HL-60 (cell line): ENCODE data around the gene GIPC1.

Source experiments
- DNase-seq, 2 experiments: peaks; one replicate each; pipeline ENCODE4 v3.0.0-alpha.2; 2010 to 2020; ENCODE audit warnings: low read depth in 1 of 2, low spot score in 1 of 2
- H3K27ac ChIP-seq: fragments of 250-450 bp; sonication (Bioruptor Pico); replicated peaks from 2 replicates; pipeline ENCODE4 v1.5.1; 2020; ENCODE audit warnings: mild to moderate bottlenecking, moderate library complexity
- H3K27me3 ChIP-seq: fragments of 250-450 bp; sonication (Bioruptor Pico); 2 replicates; pipeline ENCODE4 v1.5.1; 2021; ENCODE audit warnings: mild to moderate bottlenecking, moderate library complexity; ENCODE audit not compliant: insufficient read depth, poor library complexity, severe bottlenecking
- H3K4me3 ChIP-seq: replicated peaks from 2 replicates; pipeline ENCODE4 v1.5.1; 2011; ENCODE audit warnings: mild to moderate bottlenecking, control low read depth, low read length; ENCODE audit not compliant: insufficient read depth
- GABPA ChIP-seq: IDR thresholded peaks from 2 replicates; pipeline ENCODE4 v1.6.1; 2012; ENCODE audit warnings: low read depth
- POLR2AphosphoS5 ChIP-seq: IDR thresholded peaks from 2 replicates; pipeline ENCODE4 v1.6.1; 2012; ENCODE audit warnings: low read depth
- SPI1 ChIP-seq: IDR thresholded peaks from 2 replicates; pipeline ENCODE4 v1.6.1; 2012; ENCODE audit warnings: low read depth, mild to moderate bottlenecking, borderline replicate concordance
- TF ChIP-seq, protein P1 (sequence below): IDR thresholded peaks from 2 replicates; pipeline ENCODE4 v1.6.1; 2012; ENCODE audit warnings: low read depth; ENCODE audit not compliant: insufficient replicate concordance
- TF ChIP-seq, protein P2 (sequence below): IDR thresholded peaks from one replicate; pipeline ENCODE4 v1.5.1; 2011; ENCODE audit warnings: low read length, control low read depth, inconsistent platforms; ENCODE audit not compliant: insufficient read depth

Gene GIPC1

DNA sequence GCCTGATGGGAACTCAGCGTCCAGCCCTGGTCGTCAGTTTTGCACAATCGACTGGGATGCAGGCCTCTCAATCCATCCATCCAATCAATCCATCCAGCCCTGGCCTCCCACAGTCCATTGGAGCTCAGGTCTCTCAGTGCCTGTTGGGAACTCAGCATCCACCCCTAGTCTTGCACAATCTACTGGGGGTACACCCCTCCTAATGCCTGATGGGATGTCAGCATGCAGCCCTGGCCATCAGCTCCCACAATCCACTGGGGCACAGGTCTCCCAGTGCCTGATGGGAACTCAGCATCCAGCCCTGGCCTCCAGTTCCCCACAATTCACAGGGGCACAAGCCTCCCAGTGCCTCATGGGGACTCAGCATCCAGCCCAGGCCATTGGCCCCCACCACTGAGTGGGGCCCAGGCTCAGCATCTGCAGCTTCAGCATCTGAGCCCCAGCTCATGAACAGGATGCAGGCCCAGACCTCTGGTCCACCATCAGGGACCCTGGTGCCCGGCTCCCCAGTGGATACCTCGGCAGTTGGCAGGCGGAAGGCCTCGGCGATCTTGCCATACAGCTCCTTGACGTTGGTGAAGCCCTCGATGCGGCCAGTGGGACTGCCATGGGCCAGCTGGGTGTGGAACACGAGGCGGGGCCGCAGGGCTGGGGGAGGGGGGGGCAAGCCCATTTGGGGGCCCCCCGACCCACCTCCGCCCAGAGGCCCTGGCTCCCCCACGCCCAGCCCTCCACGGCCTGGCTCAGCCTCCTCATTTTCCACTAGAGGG, 13.6 kb downstream of the GIPC1 start:
- DNase-seq = no peak
- TF ChIP-seq SPI1 (no peak), POLR2AphosphoS5 (no peak), GABPA (no peak)
- TF ChIP-seq, protein P1, sequence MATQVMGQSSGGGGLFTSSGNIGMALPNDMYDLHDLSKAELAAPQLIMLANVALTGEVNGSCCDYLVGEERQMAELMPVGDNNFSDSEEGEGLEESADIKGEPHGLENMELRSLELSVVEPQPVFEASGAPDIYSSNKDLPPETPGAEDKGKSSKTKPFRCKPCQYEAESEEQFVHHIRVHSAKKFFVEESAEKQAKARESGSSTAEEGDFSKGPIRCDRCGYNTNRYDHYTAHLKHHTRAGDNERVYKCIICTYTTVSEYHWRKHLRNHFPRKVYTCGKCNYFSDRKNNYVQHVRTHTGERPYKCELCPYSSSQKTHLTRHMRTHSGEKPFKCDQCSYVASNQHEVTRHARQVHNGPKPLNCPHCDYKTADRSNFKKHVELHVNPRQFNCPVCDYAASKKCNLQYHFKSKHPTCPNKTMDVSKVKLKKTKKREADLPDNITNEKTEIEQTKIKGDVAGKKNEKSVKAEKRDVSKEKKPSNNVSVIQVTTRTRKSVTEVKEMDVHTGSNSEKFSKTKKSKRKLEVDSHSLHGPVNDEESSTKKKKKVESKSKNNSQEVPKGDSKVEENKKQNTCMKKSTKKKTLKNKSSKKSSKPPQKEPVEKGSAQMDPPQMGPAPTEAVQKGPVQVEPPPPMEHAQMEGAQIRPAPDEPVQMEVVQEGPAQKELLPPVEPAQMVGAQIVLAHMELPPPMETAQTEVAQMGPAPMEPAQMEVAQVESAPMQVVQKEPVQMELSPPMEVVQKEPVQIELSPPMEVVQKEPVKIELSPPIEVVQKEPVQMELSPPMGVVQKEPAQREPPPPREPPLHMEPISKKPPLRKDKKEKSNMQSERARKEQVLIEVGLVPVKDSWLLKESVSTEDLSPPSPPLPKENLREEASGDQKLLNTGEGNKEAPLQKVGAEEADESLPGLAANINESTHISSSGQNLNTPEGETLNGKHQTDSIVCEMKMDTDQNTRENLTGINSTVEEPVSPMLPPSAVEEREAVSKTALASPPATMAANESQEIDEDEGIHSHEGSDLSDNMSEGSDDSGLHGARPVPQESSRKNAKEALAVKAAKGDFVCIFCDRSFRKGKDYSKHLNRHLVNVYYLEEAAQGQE = no peak
- TF ChIP-seq, protein P2, sequence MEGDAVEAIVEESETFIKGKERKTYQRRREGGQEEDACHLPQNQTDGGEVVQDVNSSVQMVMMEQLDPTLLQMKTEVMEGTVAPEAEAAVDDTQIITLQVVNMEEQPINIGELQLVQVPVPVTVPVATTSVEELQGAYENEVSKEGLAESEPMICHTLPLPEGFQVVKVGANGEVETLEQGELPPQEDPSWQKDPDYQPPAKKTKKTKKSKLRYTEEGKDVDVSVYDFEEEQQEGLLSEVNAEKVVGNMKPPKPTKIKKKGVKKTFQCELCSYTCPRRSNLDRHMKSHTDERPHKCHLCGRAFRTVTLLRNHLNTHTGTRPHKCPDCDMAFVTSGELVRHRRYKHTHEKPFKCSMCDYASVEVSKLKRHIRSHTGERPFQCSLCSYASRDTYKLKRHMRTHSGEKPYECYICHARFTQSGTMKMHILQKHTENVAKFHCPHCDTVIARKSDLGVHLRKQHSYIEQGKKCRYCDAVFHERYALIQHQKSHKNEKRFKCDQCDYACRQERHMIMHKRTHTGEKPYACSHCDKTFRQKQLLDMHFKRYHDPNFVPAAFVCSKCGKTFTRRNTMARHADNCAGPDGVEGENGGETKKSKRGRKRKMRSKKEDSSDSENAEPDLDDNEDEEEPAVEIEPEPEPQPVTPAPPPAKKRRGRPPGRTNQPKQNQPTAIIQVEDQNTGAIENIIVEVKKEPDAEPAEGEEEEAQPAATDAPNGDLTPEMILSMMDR = no peak
- Histone ChIP-seq H3K4me3 (no peak overlapping the region), H3K27ac (no peak overlapping the region), H3K27me3 (no peaks in the 10 kb centered on the region)

DNA sequence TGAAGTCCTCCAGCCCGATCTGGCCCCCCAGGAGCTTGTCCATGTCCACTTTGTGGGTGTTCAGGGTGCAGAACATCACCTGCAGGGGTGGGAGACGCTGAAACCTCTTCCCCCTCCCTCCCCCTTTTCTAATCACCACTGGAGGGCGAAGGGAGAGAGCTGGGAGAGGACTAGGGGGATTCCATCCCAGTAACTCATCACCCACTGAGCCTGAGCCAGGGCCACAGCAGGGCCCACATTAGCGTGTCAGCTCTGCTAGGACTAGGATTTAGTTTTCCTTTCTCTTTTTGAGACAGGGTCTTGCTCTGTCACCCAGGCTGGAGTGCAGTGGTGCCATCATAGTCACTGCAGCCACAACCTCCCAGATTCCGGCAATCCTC, 15.2 kb downstream of the GIPC1 start:
- TF ChIP-seq, protein P1 = no peak
- TF ChIP-seq, protein P2 = no peak
- TF ChIP-seq GABPA = no peak
- TF ChIP-seq SPI1 = no peak
- TF ChIP-seq POLR2AphosphoS5 = no peak
- Histone ChIP-seq H3K4me3 (no peak overlapping the region), H3K27me3 (no peaks in the 10 kb centered on the region), H3K27ac (no peak overlapping the region)
- DNase-seq = no peak

DNA sequence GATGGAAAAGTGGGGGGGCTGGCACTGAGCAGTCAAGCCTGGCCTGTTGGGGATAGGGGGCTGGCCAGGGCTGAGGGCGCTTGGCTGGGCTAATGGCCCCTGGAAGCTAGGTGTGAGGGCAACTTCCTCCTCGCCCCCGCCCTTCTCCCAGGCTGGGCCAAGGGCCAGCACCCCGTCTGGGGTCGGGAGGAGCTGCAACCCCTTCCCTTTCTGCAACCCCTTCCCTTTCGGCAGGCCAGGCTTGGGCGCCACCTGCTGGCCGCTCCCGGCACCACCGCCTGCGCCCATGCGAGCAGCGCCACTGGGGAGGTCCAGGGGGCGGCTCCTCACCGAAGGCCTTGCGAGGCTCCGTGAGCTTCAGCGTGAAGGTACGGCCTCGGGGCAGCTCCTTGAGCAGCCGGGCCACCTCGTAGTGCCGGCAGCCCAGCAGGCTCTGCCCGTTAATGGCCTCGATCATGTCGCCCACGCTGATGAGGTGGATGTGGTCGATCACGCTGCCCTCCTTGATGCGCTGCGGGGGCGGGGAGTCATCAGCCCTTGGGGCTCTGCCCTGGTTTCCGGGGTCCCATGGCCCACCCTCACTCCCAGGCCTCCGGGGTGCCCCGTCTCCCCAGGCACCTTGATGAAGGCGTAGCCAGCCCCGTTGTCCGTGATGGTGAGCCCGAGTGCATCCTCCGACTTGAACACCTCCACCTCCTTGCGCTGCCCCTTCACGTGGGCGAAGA, 15.8 kb downstream of the GIPC1 start:
- TF ChIP-seq, protein P2 = peak; percentile 67
- no peak for TF ChIP-seq POLR2AphosphoS5
- no peaks in the 10 kb centered on the region for H3K27me3 ChIP-seq
- peak; percentile 51 to 72 for DNase-seq
- H3K27ac ChIP-seq = no peak overlapping the region
- peak overlapping the region; percentile 15; the same call in 1 of the 2 replicates for H3K4me3 ChIP-seq
